Esophagus squamous epithelium (tissue), 5 donors: Measurements from ENCODE around the gene S100A6. TPM values are rescaled to one million over a fixed set of nuclear protein-coding genes. Genes with fewer than 3 reads are reported as not detected.

ENCODE experiments used
- DNase-seq: peaks from one replicate; lab custom pipeline; 2025; lab: John Stamatoyannopoulos, UW
- H3K27ac ChIP-seq, 4 donors: fragments of 200-600 bp; sonication (generic); one replicate each; pipeline ENCODE4 v1.5.1; 2016 to 2019; ENCODE audit warnings: mild to moderate bottlenecking in 1 of 4
- H3K27me3 ChIP-seq, 4 donors: fragments of 200-600 bp; sonication (generic); 1 replicate in 3 of 4; 2 replicates in 1 of 4; pipeline versions ENCODE4 v1.5.1 to v1.6.0; 2017 to 2021; ENCODE audit warnings: antibody characterized with exemption in 1 of 4
- H3K36me3 ChIP-seq, 3 donors: fragments of 200-600 bp; sonication (generic); one replicate each; pipeline ENCODE4 v1.5.1; 2016 to 2019
- H3K4me1 ChIP-seq, 3 donors: fragments of 200-600 bp; sonication (generic); one replicate each; pipeline ENCODE4 v1.5.1; 2017 to 2019
- H3K4me3 ChIP-seq, 4 donors: fragments of 200-600 bp; sonication (generic); 1 replicate in 3 of 4; 2 replicates in 1 of 4; pipeline ENCODE4 v1.5.1; 2016 to 2019; ENCODE audit warnings: mild to moderate bottlenecking in 2 of 4, moderate library complexity in 1 of 4
- H3K9me3 ChIP-seq, 3 donors: fragments of 200-600 bp; sonication (generic); one replicate each; pipeline ENCODE4 v1.5.1; 2016 to 2019
- CTCF ChIP-seq, 6 experiments: fragments of 450-650 bp in 4 of 6; fragments of 200-600 bp in 2 of 6; sonication (generic) in 2 of 6; IDR thresholded peaks; one replicate each; pipeline ENCODE4 v1.5.1; 2016 to 2019; ENCODE audit warnings: antibody characterized with exemption in 6 of 6, mild to moderate bottlenecking in 4 of 6, moderate library complexity in 4 of 6
- POLR2A ChIP-seq, 4 donors: fragments of 450-650 bp; IDR thresholded peaks; one replicate each; pipeline ENCODE4 v1.6.1; 2017; ENCODE audit warnings: antibody characterized with exemption in 4 of 4, mild to moderate bottlenecking in 4 of 4, moderate library complexity in 3 of 4
- WGBS, 2 donors: methylation state at CpG; one replicate each; pipeline ENCODE4 v1.1.5; 2018; 5-methylcytosine and 5-hydroxymethylcytosine counted together
- intact Hi-C: fragments of 100-400 bp; cut with DNase I; formaldehyde crosslinking; loops from one replicate; pipeline ENCODE4 v1.15.0; 2022
- total RNA-seq, 4 donors: library from RNA; depleted of rRNA; stranded (reverse); fragments of >200 nt; gene quantifications; one replicate each; pipeline ENCODE4 v1.1.0, GENCODE V29; 2016
- donor health status: DM: yes; HTN: yes; CAD: no.

Gene S100A6
- total RNA-seq, 4 donors from 2014 or later: 270 to 943 (median 394) TPM

DNA sequence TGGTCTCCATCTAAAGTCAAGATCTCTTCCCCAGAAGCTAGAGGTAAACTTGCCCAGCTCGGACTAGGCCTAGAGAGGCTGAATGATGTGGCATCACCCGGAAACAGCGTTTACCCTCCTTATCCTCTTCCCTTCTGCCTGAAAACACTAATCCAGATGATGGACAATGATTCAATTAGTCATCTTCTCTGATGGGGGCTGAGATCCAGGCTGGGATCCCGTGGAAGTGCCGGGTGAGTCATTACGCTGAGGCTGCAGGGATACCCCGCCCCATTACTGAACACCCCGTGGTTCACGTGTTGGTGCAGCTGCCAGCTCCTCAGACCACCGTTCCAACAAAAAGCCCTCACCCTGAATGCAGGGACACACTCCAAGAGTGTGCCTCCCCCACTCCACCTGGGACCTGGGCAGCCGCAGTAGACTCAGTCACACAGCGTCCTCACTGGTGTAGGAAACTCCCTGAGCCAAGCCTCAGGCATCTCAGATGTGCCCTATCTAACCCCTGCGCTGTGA lies 2.0 kb downstream of the S100A6 start:
- Histone ChIP-seq H3K4me3 (peak overlapping the region; percentile 55 to 91 (median 76)), H3K9me3 (no peaks in the 10 kb centered on the region), H3K27ac (peak overlapping the region; percentile 99 to 100 (median 100)), H3K36me3 (no peaks in the 10 kb centered on the region), H3K4me1 (peaks cover 40 to 75% (median 60%) of the 10 kb centered on the region in 3 donors), H3K27me3 (no peaks in the 10 kb centered on the region)
- DNase-seq: no peak
- TF ChIP-seq POLR2A (IDR thresholded peaks at IDR 0.05) (peak in 1 of 4 donors; percentile 15), CTCF (IDR thresholded peaks at IDR 0.05) (no peak)
- WGBS, 2 donors: 4 to 22% methylated on average over 4 to 7 of the region's 13 CpGs
- intact Hi-C loops: loop anchor here (2.0 kb wide), 1 partner anchor 35 kb away; no protein-coding TSS in a partner anchor

DNA sequence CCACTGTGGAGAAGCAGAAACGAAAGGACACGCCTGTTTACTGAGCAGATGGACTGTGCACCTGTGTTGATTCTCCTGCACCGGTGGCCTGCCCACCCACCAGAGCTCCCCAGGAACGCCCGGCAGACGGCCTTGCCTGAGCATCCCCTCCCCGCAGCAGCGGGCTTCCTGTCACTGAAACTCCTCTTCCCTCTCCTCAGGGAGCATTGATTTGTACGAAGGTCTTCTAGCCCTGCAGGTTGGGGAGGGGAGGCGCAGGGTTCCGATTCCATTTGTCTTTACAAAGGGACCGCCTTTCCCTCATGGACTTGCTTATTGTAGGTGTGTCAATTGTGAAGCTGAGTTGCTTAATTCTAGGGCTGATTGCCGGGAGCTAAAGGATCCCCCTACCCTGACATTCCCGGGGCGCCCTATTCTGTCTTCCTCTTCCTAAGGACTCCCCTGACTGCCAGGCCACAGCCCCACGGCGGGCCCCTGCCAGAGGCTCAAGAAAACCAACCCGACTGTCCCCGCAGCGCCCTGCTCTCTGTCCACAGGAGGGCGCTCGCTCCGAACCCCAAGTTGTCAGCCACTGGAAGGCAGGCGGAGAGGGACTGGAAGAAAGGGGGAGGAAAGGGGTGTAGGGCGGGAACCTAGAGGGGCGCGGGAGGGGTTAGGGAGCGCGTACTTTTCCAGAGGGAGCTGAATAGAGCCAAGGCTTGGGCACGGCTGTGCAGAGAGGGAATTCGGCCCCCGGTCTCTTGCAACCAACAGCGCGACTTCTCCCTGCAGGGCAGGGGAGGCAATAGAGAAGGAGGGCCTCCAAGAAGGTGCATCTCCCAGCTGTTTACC lies 2.8 kb downstream of the S100A6 start:
- no peaks in the 10 kb centered on the region for H3K9me3 ChIP-seq
- intact Hi-C loops: no loop called here
- no peaks in the 10 kb centered on the region for H3K36me3 ChIP-seq
- H3K4me1 ChIP-seq: peaks cover 35 to 68% (median 54%) of the 10 kb centered on the region in 3 donors
- WGBS, 2 donors: 20 to 32% methylated on average over 14 to 26 of the region's 34 CpGs
- peak overlapping the region; percentile 55 to 91 (median 76) for H3K4me3 ChIP-seq
- DNase-seq: no peak
- TF ChIP-seq POLR2A (IDR thresholded peaks at IDR 0.05) (peak in 1 of 4 donors; percentile 39), CTCF (IDR thresholded peaks at IDR 0.05) (peak; percentile 77 to 97 (median 94))
- peak overlapping the region; percentile 99 to 100 (median 100) for H3K27ac ChIP-seq
- no peaks in the 10 kb centered on the region for H3K27me3 ChIP-seq

DNA sequence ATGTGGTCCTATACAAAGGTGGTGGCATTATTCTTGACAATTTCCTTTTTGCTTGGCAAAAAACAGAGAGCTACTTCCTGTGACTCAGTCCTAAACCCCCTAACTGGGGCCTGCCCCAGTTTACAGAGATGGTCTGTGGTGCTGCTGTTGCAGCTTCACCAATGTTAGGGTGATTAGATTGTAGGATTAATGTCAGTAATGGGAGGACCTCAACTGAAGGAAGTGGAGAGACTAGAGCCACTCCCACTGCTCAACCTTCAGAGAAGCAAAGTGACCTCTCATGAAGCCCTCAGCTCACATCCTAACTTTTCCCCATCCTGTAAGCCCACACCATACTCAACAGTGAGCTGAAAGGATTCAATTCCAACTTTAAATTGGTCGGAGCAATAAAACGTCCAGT lies 3.6 kb downstream of the S100A6 start:
- peak overlapping the region in 3 of 4 donors; percentile 49 to 100 (median 99) for H3K27ac ChIP-seq
- no peaks in the 10 kb centered on the region for H3K9me3 ChIP-seq
- DNase-seq: no peak
- no peaks in the 10 kb centered on the region for H3K36me3 ChIP-seq
- intact Hi-C loops: no loop called here
- H3K4me1 ChIP-seq: peaks cover 41 to 68% (median 46%) of the 10 kb centered on the region in 3 donors
- H3K4me3 ChIP-seq: peak overlapping the region in 1 of 4 donors; percentile 75
- WGBS, 2 donors: 77% methylated on average over 2 of the region's 2 CpGs
- no peak for TF ChIP-seq CTCF (IDR thresholded peaks at IDR 0.05)
- TF ChIP-seq POLR2A (IDR thresholded peaks at IDR 0.05): no peak
- no peaks in the 10 kb centered on the region for H3K27me3 ChIP-seq

DNA sequence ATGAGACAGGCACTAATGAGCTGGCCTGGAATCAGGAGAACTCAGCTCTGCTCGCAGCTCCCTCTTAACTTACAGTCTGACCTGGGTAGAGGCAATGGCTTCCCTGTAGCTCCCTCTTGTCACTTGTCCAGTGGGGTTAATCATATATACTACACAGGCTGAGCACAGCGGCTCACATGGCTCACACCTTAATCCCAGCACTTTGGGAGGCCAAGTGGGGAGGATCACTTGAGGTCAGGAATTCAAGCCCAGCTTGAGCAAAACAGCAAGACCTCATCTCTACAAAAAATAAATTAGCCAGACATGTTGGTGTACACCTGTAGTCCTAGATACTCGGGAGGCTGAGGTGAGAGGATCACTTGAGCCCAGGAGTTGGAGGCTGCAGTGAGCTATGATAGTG lies 4.2 kb downstream of the S100A6 start:
- intact Hi-C loops: no loop called here
- WGBS, 2 donors: 87 to 92% methylated on average over 3 of the region's 3 CpGs

More for the DNA sequence above, 4.2 kb downstream of the S100A6 start:
- no peaks in the 10 kb centered on the region for H3K27me3 ChIP-seq
- no peak overlapping the region for H3K4me3 ChIP-seq
- no peaks in the 10 kb centered on the region for H3K36me3 ChIP-seq
- TF ChIP-seq POLR2A (IDR thresholded peaks at IDR 0.05): no peak
- no peak for TF ChIP-seq CTCF (IDR thresholded peaks at IDR 0.05)
- H3K4me1 ChIP-seq: peaks cover 39 to 68% (median 42%) of the 10 kb centered on the region in 3 donors
- no peaks in the 10 kb centered on the region for H3K9me3 ChIP-seq
- no peak for DNase-seq
- H3K27ac ChIP-seq: peak overlapping the region in 3 of 4 donors; percentile 51 to 100 (median 99)
